ENCODE data around the gene UBA1.
A peak's percentile ranks its signal among the peaks of the same experiment; 100 is the strongest.

Gene UBA1

DNA sequence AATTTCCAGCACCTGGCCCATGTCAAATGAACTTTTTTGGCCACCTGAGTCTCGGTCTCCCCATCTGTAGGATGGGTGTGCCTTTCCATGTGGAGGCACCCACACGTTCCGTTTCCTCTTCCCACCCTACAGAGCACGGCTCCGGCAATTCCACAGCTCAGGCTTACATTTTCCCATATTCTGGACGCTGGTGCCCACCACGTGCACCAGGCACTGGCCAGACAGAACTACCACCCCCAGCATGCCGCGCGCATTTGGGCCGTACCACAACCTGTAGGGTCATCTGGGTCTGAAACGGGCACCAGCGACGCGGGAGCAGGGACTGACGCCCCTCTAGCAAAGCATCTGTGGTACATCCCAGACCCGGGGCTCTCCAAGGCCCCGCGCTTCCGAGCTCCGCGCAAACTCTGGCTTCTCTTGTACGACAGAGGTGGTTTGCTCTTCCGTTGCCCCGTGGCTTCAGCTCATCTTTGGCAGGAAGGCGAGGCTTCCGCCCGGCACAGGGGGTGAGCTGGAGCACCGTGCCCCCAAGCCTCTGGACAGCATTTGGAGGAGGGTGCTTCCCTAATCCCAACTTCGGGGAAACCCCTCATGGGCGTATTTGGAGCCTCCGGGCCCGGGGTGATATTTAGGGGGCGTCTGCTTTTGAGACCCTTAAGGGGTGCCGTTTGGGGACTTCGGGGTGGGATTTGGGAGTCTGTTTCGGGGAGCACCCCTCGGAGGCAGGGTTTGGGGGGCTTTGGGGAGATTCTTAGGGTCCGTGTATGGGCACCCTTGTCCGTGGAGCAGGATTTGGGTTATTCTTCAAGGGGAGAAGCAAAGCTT, 3.0 kb upstream of the UBA1 start:
- DNase-seq (peak; percentile 85), ATAC-seq (replicated peaks) (peak; percentile 76 to 84)
- H3K27ac Mint-ChIP-seq: peak overlapping the region; percentile 98
- peaks cover 0 to 7% of the 10 kb centered on the region in 2 donors for H3K27me3 Mint-ChIP-seq
- peak overlapping the region; percentile 96 for H3K4me3 Mint-ChIP-seq
- no peaks in the 10 kb centered on the region for H3K9me3 Mint-ChIP-seq
- H3K36me3 Mint-ChIP-seq: peaks cover 7 to 15% of the 10 kb centered on the region in 2 donors
- peaks cover 30 to 41% of the 10 kb centered on the region in 2 donors for H3K4me1 Mint-ChIP-seq

DNA sequence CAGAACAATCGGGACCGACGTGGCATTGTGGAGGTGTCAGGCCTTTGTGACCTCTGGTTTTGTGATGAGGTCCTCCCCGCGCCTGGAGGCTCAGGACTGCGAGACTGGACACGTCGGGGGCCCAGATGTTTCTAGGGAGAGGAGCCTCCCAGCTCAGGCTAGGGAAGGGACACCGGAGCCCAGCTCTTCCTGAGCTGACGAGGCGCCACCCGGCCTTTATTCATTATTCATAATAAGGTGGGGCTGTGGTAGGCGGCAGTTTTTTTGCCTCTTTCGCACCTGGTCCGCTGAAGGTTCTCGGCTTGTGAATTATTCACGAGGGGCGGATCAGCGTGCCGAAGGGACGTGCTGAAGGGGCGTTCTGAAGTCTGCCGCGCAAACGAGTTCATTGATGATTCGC, 2.3 kb upstream of the UBA1 start:
- Mint-ChIP-seq H3K27ac (peak overlapping the region; percentile 98), H3K36me3 (peaks cover 10 to 17% of the 10 kb centered on the region in 2 donors), H3K27me3 (peaks cover 0 to 4% of the 10 kb centered on the region in 2 donors), H3K9me3 (no peaks in the 10 kb centered on the region), H3K4me3 (peak overlapping the region; percentile 96), H3K4me1 (peaks cover 36 to 48% of the 10 kb centered on the region in 2 donors)
- peak; percentile 18 for DNase-seq
- peak in 1 of 2 donors; percentile 15 for ATAC-seq (replicated peaks)

DNA sequence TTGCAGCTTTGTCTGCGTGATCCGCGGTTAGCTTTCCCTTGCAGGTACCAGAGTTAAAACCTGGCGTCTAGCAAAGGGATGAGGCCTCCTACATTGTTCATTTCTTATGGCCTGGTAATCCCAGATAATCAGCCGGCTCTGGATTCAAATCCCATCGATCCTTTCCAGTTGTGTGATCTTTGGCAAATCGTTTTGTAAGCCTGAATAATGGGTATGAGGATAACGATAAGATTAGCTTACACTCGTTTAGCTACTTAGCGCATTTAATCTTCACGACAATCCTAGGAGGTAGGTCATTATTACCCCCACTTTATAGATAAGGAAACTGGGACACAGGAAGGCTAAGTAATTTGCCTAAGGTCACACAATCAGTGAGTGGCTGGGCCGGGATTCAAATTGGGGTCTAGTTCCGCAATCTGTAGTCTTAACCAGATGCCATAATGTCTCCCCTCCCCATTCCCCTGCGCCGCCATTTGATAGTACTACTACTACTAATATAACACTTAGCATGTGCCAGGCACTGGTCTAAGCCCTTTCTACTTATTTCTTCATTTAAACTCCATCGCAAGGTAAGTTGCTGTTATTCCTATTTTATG, 1.7 kb upstream of the UBA1 start:
- H3K4me3 Mint-ChIP-seq: peak overlapping the region; percentile 96
- peaks cover 42 to 54% of the 10 kb centered on the region in 2 donors for H3K4me1 Mint-ChIP-seq
- DNase-seq (no peak), ATAC-seq (replicated peaks) (no peak)
- H3K36me3 Mint-ChIP-seq: peaks cover 11 to 20% of the 10 kb centered on the region in 2 donors
- H3K27ac Mint-ChIP-seq: no peak overlapping the region
- H3K9me3 Mint-ChIP-seq: no peaks in the 10 kb centered on the region
- peaks cover 0 to 4% of the 10 kb centered on the region in 2 donors for H3K27me3 Mint-ChIP-seq

DNA sequence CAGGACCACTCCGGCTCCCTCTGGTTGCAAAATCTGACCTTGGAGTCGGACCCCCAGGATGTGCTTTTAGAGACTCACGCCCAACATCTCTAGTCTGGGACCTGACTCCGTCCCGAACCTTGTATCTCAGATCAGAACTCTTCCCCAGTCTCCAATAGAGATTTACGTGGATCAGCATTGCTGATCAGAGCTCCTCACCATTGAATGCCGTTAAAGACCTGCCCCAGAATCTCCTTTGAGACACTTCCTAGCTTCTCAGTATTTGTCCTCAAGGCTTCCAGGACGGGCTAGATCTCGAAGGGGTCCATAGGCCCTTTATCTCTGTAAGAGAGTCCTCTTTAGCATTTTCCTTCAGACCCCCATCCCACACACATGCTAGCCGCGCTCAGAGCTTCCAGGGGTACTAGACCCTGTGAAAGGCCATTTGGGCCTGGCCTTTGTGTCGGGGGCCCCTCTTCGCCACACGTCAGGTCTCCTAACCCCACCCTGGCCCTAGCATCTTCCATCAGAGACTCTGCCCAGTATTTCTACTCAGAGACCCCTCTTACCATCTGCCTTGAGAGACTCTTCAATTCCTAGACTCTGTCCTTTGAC, 662 bp downstream of the UBA1 start:
- Mint-ChIP-seq H3K4me1 (peaks cover 52 to 55% of the 10 kb centered on the region in 2 donors), H3K36me3 (peaks cover 8 to 38% of the 10 kb centered on the region in 2 donors), H3K27me3 (no peaks in the 10 kb centered on the region), H3K4me3 (peak overlapping the region; percentile 89 to 97), H3K27ac (peak overlapping the region; percentile 99), H3K9me3 (no peaks in the 10 kb centered on the region)
- DNase-seq: no peak
- ATAC-seq (replicated peaks): peak in 1 of 2 donors; percentile 0

DNA sequence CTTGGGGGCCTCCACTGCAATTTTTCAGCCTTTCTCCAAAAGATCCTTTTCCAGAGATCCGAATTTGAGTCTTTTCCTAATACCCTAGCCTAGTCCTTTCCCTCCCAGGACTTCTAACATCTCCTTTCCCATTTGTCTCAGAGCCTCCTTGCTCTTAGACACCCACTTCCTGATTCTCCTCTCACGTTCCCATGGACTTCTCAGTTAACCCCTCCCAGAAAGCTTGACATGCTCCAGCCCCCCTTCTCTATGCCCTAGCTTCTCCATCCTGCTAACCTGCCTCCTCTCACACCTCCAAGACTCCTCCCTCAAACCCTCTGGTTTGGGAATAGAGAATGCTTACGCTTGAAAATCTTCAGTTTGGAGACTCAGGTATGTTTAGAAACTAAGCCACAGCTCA, 2.5 kb downstream of the UBA1 start:
- H3K4me1 Mint-ChIP-seq: peaks cover 46 to 47% of the 10 kb centered on the region in 2 donors

DNA sequence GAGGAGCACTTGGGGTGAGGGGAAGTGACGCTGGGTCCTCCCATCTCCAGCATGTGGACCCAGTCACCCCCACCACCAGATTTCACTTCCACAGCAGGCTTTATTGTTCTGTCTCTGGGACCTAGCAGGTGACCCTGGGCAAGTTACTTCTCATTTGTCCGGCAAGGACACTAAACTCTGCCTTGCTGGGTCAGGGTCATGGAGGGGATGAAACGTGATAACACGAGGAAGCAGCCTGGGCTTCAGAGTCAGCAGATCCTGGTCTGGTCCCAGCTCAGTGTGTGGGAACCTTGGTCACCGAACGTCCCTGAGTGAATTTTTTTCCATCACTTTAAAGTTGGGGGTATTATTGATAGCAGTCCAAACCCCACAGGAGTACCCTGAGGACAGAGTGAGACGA, 3.9 kb downstream of the UBA1 start:
- Mint-ChIP-seq H3K27me3 (no peaks in the 10 kb centered on the region), H3K4me3 (peak overlapping the region in 1 of 2 donors; percentile 16), H3K9me3 (no peaks in the 10 kb centered on the region), H3K27ac (no peak overlapping the region), H3K36me3 (peaks cover 25 to 68% of the 10 kb centered on the region in 2 donors), H3K4me1 (peaks cover 43 to 45% of the 10 kb centered on the region in 2 donors)
- DNase-seq: no peak
- no peak for ATAC-seq (replicated peaks)

More for the DNA sequence above, 2.5 kb downstream of the UBA1 start:
- Mint-ChIP-seq H3K9me3 (no peaks in the 10 kb centered on the region), H3K36me3 (peaks cover 13 to 54% of the 10 kb centered on the region in 2 donors), H3K4me3 (peak overlapping the region; percentile 89 to 97), H3K27ac (peak overlapping the region; percentile 82), H3K27me3 (no peaks in the 10 kb centered on the region)
- DNase-seq: no peak
- no peak for ATAC-seq (replicated peaks)

GRCh38 chrX:47198026-47198686, 4.5 kb downstream of the UBA1 start:
- peaks cover 26 to 74% of the 10 kb centered on the region in 2 donors for H3K36me3 Mint-ChIP-seq
- H3K27me3 Mint-ChIP-seq: no peaks in the 10 kb centered on the region
- no peaks in the 10 kb centered on the region for H3K9me3 Mint-ChIP-seq
- no peak for ATAC-seq (replicated peaks)
- no peak overlapping the region for H3K27ac Mint-ChIP-seq
- no peak overlapping the region for H3K4me3 Mint-ChIP-seq
- no peak for DNase-seq
- peaks cover 37 to 40% of the 10 kb centered on the region in 2 donors for H3K4me1 Mint-ChIP-seq

- peaks cover 33 to 36% of the 10 kb centered on the region in 2 donors for H3K4me1 Mint-ChIP-seq
- H3K4me3 Mint-ChIP-seq: no peak overlapping the region
- no peaks in the 10 kb centered on the region for H3K27me3 Mint-ChIP-seq
- ATAC-seq (replicated peaks): no peak
- no peaks in the 10 kb centered on the region for H3K9me3 Mint-ChIP-seq
- peaks cover 26 to 75% of the 10 kb centered on the region in 2 donors for H3K36me3 Mint-ChIP-seq
- no peak for DNase-seq
- H3K27ac Mint-ChIP-seq: peak overlapping the region; percentile 7
Measured at GRCh38 chrX:47198687-47199080, 5.1 kb downstream of the UBA1 start.

- Mint-ChIP-seq H3K9me3 (no peaks in the 10 kb centered on the region), H3K4me3 (no peak overlapping the region), H3K27me3 (no peaks in the 10 kb centered on the region), H3K36me3 (peaks cover 26 to 80% of the 10 kb centered on the region in 2 donors), H3K4me1 (peaks cover 33 to 36% of the 10 kb centered on the region in 2 donors), H3K27ac (no peak overlapping the region)
- ATAC-seq (replicated peaks) (no peak), DNase-seq (no peak)
Measured at GRCh38 chrX:47199286-47199685, 5.7 kb downstream of the UBA1 start.

- Mint-ChIP-seq H3K27me3 (no peaks in the 10 kb centered on the region), H3K27ac (no peak overlapping the region), H3K9me3 (no peaks in the 10 kb centered on the region), H3K4me1 (peaks cover 21 to 29% of the 10 kb centered on the region in 2 donors), H3K36me3 (peaks cover 31 to 87% of the 10 kb centered on the region in 2 donors), H3K4me3 (no peak overlapping the region)
- no peak for ATAC-seq (replicated peaks)
- no peak for DNase-seq
Measured at GRCh38 chrX:47200385-47201150, 6.9 kb downstream of the UBA1 start.

DNA sequence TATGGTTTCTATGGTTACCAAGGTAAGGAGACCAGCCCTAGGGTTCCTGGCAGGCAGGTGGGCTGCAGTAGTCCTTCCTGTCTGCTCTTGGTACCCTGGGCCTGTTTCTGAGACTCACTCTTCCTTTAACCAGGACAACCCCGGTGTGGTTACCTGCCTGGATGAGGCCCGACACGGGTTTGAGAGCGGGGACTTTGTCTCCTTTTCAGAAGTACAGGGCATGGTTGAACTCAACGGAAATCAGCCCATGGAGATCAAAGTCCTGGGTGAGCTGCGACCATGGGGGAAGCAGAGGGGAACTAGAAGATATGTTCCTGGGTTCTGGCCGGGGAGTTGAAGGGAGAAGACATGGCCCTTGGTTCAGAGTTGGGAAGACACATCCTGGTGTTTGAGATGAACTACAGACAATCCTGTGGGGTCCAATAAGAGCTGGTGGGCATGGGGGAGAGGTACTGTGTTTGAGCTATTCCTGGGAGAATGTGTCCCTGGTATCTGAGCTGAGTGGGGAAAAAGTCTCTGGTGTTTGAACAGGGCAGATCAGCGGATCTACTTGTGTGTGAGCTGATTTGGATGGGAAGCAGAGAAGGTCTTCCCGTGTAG, 7.8 kb downstream of the UBA1 start:
- peak overlapping the region; percentile 57 for H3K27ac Mint-ChIP-seq
- ATAC-seq (replicated peaks) (no peak), DNase-seq (no peak)
- H3K4me1 Mint-ChIP-seq: peaks cover 12 to 20% of the 10 kb centered on the region in 2 donors
- H3K9me3 Mint-ChIP-seq: no peaks in the 10 kb centered on the region
- H3K4me3 Mint-ChIP-seq: no peak overlapping the region
- no peaks in the 10 kb centered on the region for H3K27me3 Mint-ChIP-seq
- H3K36me3 Mint-ChIP-seq: peaks cover 25 to 88% of the 10 kb centered on the region in 2 donors

DNA sequence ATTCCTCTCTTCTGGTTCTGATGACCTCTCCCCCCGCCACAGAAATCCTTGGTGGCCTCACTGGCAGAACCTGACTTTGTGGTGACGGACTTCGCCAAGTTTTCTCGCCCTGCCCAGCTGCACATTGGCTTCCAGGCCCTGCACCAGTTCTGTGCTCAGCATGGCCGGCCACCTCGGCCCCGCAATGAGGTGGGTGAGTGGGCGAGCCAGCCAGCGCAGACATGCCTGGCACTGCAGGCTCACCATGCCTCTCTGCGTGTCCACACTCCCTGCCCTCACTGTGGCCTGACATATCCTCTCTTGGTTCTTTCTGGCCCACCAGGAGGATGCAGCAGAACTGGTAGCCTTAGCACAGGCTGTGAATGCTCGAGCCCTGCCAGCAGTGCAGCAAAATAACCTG, 8.7 kb downstream of the UBA1 start:
- H3K27ac Mint-ChIP-seq: peak overlapping the region; percentile 31
- no peaks in the 10 kb centered on the region for H3K27me3 Mint-ChIP-seq
- ATAC-seq (replicated peaks) (no peak), DNase-seq (no peak)
- no peak overlapping the region for H3K4me3 Mint-ChIP-seq
- H3K4me1 Mint-ChIP-seq: peaks cover 3 to 11% of the 10 kb centered on the region in 2 donors
- peaks cover 27 to 89% of the 10 kb centered on the region in 2 donors for H3K36me3 Mint-ChIP-seq
- H3K9me3 Mint-ChIP-seq: no peaks in the 10 kb centered on the region

GRCh38 chrX:47202877-47203276, 9.2 kb downstream of the UBA1 start:
- Mint-ChIP-seq H3K4me1 (peaks cover 0 to 8% of the 10 kb centered on the region in 2 donors), H3K27me3 (no peaks in the 10 kb centered on the region), H3K36me3 (peaks cover 27 to 88% of the 10 kb centered on the region in 2 donors), H3K9me3 (no peaks in the 10 kb centered on the region), H3K27ac (no peak overlapping the region), H3K4me3 (no peak overlapping the region)
- DNase-seq (no peak), ATAC-seq (replicated peaks) (no peak)

All from stimulated activated naive B cell treated with anti-CD40 and anti-IgM and Interleukin-4, amounts not matched to agents 10 μg/mL and 1 μg/mL and 100 μg/mL, for 72 hours (primary cell).